ENCODE results near the gene CUTA. TPM values are rescaled to one million over a fixed set of nuclear protein-coding genes. Genes with fewer than 3 reads are reported as not detected.
A peak's percentile ranks its signal among the peaks of the same experiment; 100 is the strongest.

Gene CUTA
- total and polyA plus RNA-seq, 2 of the 13 experiments (the other 11 are each of a cell fraction or from before 2014, with no cell fraction given) = 170 to 180 TPM

GRCh38 chr6:33454009-33454946, 36.4 kb upstream of the CUTA start, which contains the start of gene ZBTB9 (continued):
- TF ChIP-seq CERS6 (CRISPR knock-in tag; IDR thresholded peaks at IDR 0.05) (no peak), SMAD1 (CRISPR knock-in tag; IDR thresholded peaks at IDR 0.05; ENCODE audit: borderline replicate concordance, low read depth) (peak; percentile 57; the same call in 1 of the 2 replicates), ZNF75D (CRISPR knock-in tag; IDR thresholded peaks at IDR 0.05; ENCODE audit: borderline replicate concordance) (no peak; the same call in 1 of the 2 replicates), ZNF724P (CRISPR knock-in tag; IDR thresholded peaks at IDR 0.05; ENCODE audit: borderline replicate concordance) (peak; percentile 86; the same call in 1 of the 2 replicates), ZNF576 (CRISPR knock-in tag; IDR thresholded peaks at IDR 0.05) (peak; percentile 90), PHF5A (CRISPR knock-in tag; IDR thresholded peaks at IDR 0.05; ENCODE audit: low read depth, unreplicated experiment) (no peak), ZNF570 (CRISPR knock-in tag; IDR thresholded peaks at IDR 0.05; ENCODE audit: borderline replicate concordance) (0 out of 2 replicates have a peak, but pooled peaks have one; percentile 84), ZNF276 (CRISPR knock-in tag; IDR thresholded peaks at IDR 0.05; ENCODE audit: low read depth) (peak; percentile 74; the same call in 1 of the 2 replicates), ZNF383 (CRISPR knock-in tag; IDR thresholded peaks at IDR 0.05; ENCODE audit: borderline replicate concordance) (peak; percentile 14; the same call in 1 of the 2 replicates), AHR (CRISPR knock-in tag; IDR thresholded peaks at IDR 0.05) (peak; percentile 93), PRMT3 (CRISPR knock-in tag; IDR thresholded peaks at IDR 0.05; ENCODE audit: borderline replicate concordance, low read depth) (peak; percentile 81; the same call in 1 of the 2 replicates), MXD3 (CRISPR knock-in tag; IDR thresholded peaks at IDR 0.05) (peak; percentile 93; the same call in 1 of the 2 replicates), ZNF841 (CRISPR knock-in tag; IDR thresholded peaks at IDR 0.05; ENCODE audit: borderline replicate concordance) (0 out of 2 replicates have a peak, but pooled peaks have one; percentile 49), PREB (CRISPR knock-in tag; IDR thresholded peaks at IDR 0.05) (no peak), PAXIP1 (CRISPR knock-in tag; conservative IDR thresholded peaks at IDR 0.05) (peak; percentile 32), FOXA1 (IDR thresholded peaks at IDR 0.05) (no peak), FOXA1 (CRISPR knock-in tag; IDR thresholded peaks at IDR 0.05) (peak; percentile 69), SSRP1 (CRISPR knock-in tag; IDR thresholded peaks at IDR 0.05) (0 out of 2 replicates have a peak, but pooled peaks have one; percentile 18), ZNF619 (CRISPR knock-in tag; IDR thresholded peaks at IDR 0.05) (no peak)

Data from HepG2 (cell line).